ENCODE measurements around the gene NAA16.

NAA16 gene

GRCh38 chr13:41286370-41286769 is 24.7 kb upstream of the NAA16 start:
- TF ChIP-seq CREB1 (IDR thresholded peaks at IDR 0.05; ENCODE audit: low read depth) (no peak), FOXM1 (IDR thresholded peaks at IDR 0.05; ENCODE audit: borderline replicate concordance, low read depth) (no peak), ZBTB7A (IDR thresholded peaks at IDR 0.05; ENCODE audit: low read depth) (no peak)

GRCh38 chr13:41289463-41289881 is 21.6 kb upstream of the NAA16 start:
- no peak for TF ChIP-seq REST (IDR thresholded peaks at IDR 0.05; ENCODE audit: low read depth)
- TF ChIP-seq CREB1 (IDR thresholded peaks at IDR 0.05; ENCODE audit: low read depth) = no peak
- no peak for TF ChIP-seq TCF12 (IDR thresholded peaks at IDR 0.05; ENCODE audit: low read depth)
- no peak for TF ChIP-seq YY1 (IDR thresholded peaks at IDR 0.05; ENCODE audit: low read depth)

DNA sequence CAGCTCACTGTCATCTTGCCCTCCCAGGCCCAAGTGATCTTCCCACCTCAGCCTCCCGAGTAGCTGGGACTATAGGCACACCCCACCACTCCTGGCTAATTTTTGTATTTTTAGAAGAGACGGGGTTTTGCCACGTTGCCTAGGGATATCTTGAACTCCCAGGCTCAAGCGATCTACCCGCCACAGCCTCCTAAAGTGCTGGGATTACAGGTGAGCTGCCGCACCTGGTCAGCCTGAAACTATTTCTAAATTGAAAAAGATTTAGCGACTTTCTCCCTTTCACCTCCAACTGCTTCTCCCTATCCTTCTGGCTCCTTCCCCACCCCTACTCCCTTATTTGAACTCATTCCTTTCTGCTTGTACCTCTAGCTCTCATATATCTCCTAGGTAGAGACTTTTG is 19.8 kb upstream of the NAA16 start:
- no peak for TF ChIP-seq CREB1 (IDR thresholded peaks at IDR 0.05; ENCODE audit: low read depth)
- TF ChIP-seq FOXM1 (IDR thresholded peaks at IDR 0.05; ENCODE audit: borderline replicate concordance, low read depth) = no peak
- no peak for TF ChIP-seq ZBTB7A (IDR thresholded peaks at IDR 0.05; ENCODE audit: low read depth)
- no peak for TF ChIP-seq EGR1 (IDR thresholded peaks at IDR 0.05)
- TF ChIP-seq CEBPB (IDR thresholded peaks at IDR 0.05) = no peak
- TF ChIP-seq, protein P1, sequence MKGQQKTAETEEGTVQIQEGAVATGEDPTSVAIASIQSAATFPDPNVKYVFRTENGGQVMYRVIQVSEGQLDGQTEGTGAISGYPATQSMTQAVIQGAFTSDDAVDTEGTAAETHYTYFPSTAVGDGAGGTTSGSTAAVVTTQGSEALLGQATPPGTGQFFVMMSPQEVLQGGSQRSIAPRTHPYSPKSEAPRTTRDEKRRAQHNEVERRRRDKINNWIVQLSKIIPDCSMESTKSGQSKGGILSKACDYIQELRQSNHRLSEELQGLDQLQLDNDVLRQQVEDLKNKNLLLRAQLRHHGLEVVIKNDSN (IDR thresholded peaks at IDR 0.05) = no peak
- no peak for TF ChIP-seq TAF1 (IDR thresholded peaks at IDR 0.05; ENCODE audit: low read depth)
- no peak for TF ChIP-seq MAX (IDR thresholded peaks at IDR 0.05)
- no peak for TF ChIP-seq NFIC (IDR thresholded peaks at IDR 0.05)
- no peak for TF ChIP-seq YY1 (IDR thresholded peaks at IDR 0.05; ENCODE audit: low read depth)
- no peak for TF ChIP-seq TCF12 (IDR thresholded peaks at IDR 0.05; ENCODE audit: low read depth)
- TF ChIP-seq TEAD4 (IDR thresholded peaks at IDR 0.05) = no peak
- TF ChIP-seq RAD21 (IDR thresholded peaks at IDR 0.05; ENCODE audit: low read depth) = no peak
- no peak for TF ChIP-seq EP300 (IDR thresholded peaks at IDR 0.05; ENCODE audit: borderline replicate concordance)
- no peak for TF ChIP-seq REST (IDR thresholded peaks at IDR 0.05; ENCODE audit: low read depth)

GRCh38 chr13:41293272-41293671 is 17.8 kb upstream of the NAA16 start:
- TF ChIP-seq, protein P1 (IDR thresholded peaks at IDR 0.05) = 0 out of 2 replicates have a peak, but pooled peaks have one; percentile 18
- TF ChIP-seq ZBTB7A (IDR thresholded peaks at IDR 0.05; ENCODE audit: low read depth) (no peak), EP300 (IDR thresholded peaks at IDR 0.05; ENCODE audit: borderline replicate concordance) (no peak), CEBPB (IDR thresholded peaks at IDR 0.05) (no peak), TEAD4 (IDR thresholded peaks at IDR 0.05) (no peak), FOXM1 (IDR thresholded peaks at IDR 0.05; ENCODE audit: borderline replicate concordance, low read depth) (no peak), TAF1 (IDR thresholded peaks at IDR 0.05; ENCODE audit: low read depth) (no peak), TCF12 (IDR thresholded peaks at IDR 0.05; ENCODE audit: low read depth) (no peak), CREB1 (IDR thresholded peaks at IDR 0.05; ENCODE audit: low read depth) (no peak)

DNA sequence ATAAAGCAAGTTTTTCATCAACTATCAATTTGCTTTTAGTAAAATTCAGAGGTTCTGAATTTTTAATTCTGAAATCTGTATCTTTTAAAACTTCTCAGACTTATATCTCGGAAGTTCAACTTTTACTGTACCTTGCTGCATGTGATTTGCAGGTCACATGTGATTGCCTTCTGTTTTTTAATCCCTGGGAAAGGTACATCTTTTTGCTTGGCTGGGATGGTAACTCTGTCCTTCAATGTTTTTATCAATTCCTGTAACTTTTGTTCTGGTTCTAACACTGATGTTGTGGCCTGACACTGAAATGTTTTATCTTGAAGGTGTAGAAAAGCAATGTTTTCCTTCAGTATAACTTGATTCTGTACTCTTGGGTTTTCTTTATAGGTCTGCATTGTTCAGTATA is 16.2 kb upstream of the NAA16 start:
- TF ChIP-seq FOXM1 (IDR thresholded peaks at IDR 0.05; ENCODE audit: borderline replicate concordance, low read depth) (no peak), TCF12 (IDR thresholded peaks at IDR 0.05; ENCODE audit: low read depth) (no peak), RAD21 (IDR thresholded peaks at IDR 0.05; ENCODE audit: low read depth) (no peak), EGR1 (IDR thresholded peaks at IDR 0.05) (no peak), MAX (IDR thresholded peaks at IDR 0.05) (no peak), CREB1 (IDR thresholded peaks at IDR 0.05; ENCODE audit: low read depth) (no peak)
- TF ChIP-seq, protein P1 (IDR thresholded peaks at IDR 0.05) = no peak

- TF ChIP-seq TEAD4 (IDR thresholded peaks at IDR 0.05) = no peak
- TF ChIP-seq, protein P1 (IDR thresholded peaks at IDR 0.05) = no peak
- no peak for TF ChIP-seq EP300 (IDR thresholded peaks at IDR 0.05; ENCODE audit: borderline replicate concordance)
- no peak for TF ChIP-seq MAX (IDR thresholded peaks at IDR 0.05)
- TF ChIP-seq TAF1 (IDR thresholded peaks at IDR 0.05; ENCODE audit: low read depth) = no peak
- no peak for TF ChIP-seq TCF12 (IDR thresholded peaks at IDR 0.05; ENCODE audit: low read depth)
- TF ChIP-seq RAD21 (IDR thresholded peaks at IDR 0.05; ENCODE audit: low read depth) = no peak
- TF ChIP-seq EGR1 (IDR thresholded peaks at IDR 0.05) = no peak
- TF ChIP-seq ZBTB7A (IDR thresholded peaks at IDR 0.05; ENCODE audit: low read depth) = no peak
- TF ChIP-seq CREB1 (IDR thresholded peaks at IDR 0.05; ENCODE audit: low read depth) = no peak
These were observed 15.1 kb upstream of the NAA16 start for GRCh38 chr13:41295973-41296372.

Measured in Ishikawa (cell line).